ELR (cell line): ENCODE data around the gene SHD.
"Not testable (repeated sequence)": the region's sequence is repeated elsewhere in the genome, so short reads cannot be mapped to it uniquely, and the experiment has no call there.

ENCODE experiments used
- DNase-seq: peaks from one replicate; pipeline ENCODE4 v3.0.0-alpha.2; 2015; ENCODE audit warnings: low read depth

Gene SHD

GRCh38 chr19:4278419-4279266 lies at the start of gene SHD:
Gene SHD (plus strand): TSS chr19:4279266. CDS start chr19:4280064, 798 bp downstream.
- no peak for DNase-seq

- not testable (repeated sequence) for DNase-seq
These were observed 48.8 kb upstream of the SHD start for GRCh38 chr19:4230237-4230636.

- DNase-seq = not testable (repeated sequence)
These were observed 47.5 kb upstream of the SHD start for GRCh38 chr19:4231521-4231920.

GRCh38 chr19:4232139-4232538 lies 46.9 kb upstream of the SHD start:
- DNase-seq = not testable (repeated sequence)

- DNase-seq = no peak
These were observed 46.3 kb upstream of the SHD start for GRCh38 chr19:4232614-4233281.

- peak; percentile 48 for DNase-seq
These were observed 45.7 kb upstream of the SHD start for GRCh38 chr19:4233282-4233853.

GRCh38 chr19:4234142-4234861 lies 44.8 kb upstream of the SHD start:
- DNase-seq = no peak

- no peak for DNase-seq
These were observed 44.2 kb upstream of the SHD start for GRCh38 chr19:4234862-4235201.

GRCh38 chr19:4237510-4237909 lies 41.6 kb upstream of the SHD start:
- not testable (repeated sequence) for DNase-seq

GRCh38 chr19:4238831-4239230 lies 40.2 kb upstream of the SHD start:
- DNase-seq = no peak

- no peak for DNase-seq
These were observed 37.1 kb upstream of the SHD start for GRCh38 chr19:4241824-4242430.

GRCh38 chr19:4245938-4246337 lies 33.1 kb upstream of the SHD start:
- not testable (repeated sequence) for DNase-seq

- peak; percentile 100 for DNase-seq
These were observed 32.1 kb upstream of the SHD start, which contains the start of gene YJU2 for GRCh38 chr19:4246767-4247593. Gene YJU2 (plus strand): TSS chr19:4247080. CDS start chr19:4247147, 67 bp downstream.

GRCh38 chr19:4256563-4256962 lies 22.5 kb upstream of the SHD start:
- DNase-seq = peak; percentile 25

- DNase-seq = no peak
These were observed 22.0 kb upstream of the SHD start for GRCh38 chr19:4257025-4257424.

GRCh38 chr19:4258181-4258580 lies 20.9 kb upstream of the SHD start:
- DNase-seq = no peak

GRCh38 chr19:4260613-4261191 lies 18.4 kb upstream of the SHD start:
- no peak for DNase-seq

GRCh38 chr19:4264812-4265211 lies 14.3 kb upstream of the SHD start:
- no peak for DNase-seq

GRCh38 chr19:4266253-4267000 lies 12.6 kb upstream of the SHD start:
- no peak for DNase-seq
